A673 (cell line): Measurements from ENCODE around the gene MYL12B.

Source experiments
- EZH2 ChIP-seq: fragments of 200-600 bp; sonication (generic); IDR thresholded peaks from 2 replicates; pipeline ENCODE4 v1.6.1; 2017; ENCODE audit warnings: borderline replicate concordance, low read depth, mild to moderate bottlenecking, mixed read lengths, antibody characterized with exemption, low read length; ENCODE audit not compliant: poor library complexity, severe bottlenecking
- TF ChIP-seq, protein P1 (sequence below): fragments of 300-800, 200-600 bp; sonication (generic); conservative IDR thresholded peaks from 2 replicates; pipeline ENCODE4 v1.5.1; 2017; ENCODE audit warnings: low read depth, mild to moderate bottlenecking, antibody characterized with exemption, low read length, moderate library complexity, mixed read lengths

DNA sequence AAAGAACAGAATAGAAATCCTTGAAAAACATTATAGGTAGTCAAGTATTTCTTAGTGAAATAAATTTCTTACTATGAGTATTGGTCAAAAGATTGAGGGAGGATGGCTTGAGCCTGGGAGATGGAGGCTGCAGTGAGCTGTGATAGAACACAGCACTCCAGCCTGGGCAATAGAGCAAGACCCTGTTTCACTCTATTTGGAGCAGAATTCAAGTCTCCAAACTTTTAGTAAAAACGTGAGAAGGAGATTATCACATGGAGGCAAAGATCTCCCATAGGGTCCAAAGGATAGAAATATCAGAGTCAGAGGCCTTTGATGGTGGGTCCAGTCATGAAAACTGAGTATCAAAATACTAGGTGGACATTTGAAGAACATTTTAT is 16.8 kb upstream of the MYL12B start:
- TF ChIP-seq, protein P1, sequence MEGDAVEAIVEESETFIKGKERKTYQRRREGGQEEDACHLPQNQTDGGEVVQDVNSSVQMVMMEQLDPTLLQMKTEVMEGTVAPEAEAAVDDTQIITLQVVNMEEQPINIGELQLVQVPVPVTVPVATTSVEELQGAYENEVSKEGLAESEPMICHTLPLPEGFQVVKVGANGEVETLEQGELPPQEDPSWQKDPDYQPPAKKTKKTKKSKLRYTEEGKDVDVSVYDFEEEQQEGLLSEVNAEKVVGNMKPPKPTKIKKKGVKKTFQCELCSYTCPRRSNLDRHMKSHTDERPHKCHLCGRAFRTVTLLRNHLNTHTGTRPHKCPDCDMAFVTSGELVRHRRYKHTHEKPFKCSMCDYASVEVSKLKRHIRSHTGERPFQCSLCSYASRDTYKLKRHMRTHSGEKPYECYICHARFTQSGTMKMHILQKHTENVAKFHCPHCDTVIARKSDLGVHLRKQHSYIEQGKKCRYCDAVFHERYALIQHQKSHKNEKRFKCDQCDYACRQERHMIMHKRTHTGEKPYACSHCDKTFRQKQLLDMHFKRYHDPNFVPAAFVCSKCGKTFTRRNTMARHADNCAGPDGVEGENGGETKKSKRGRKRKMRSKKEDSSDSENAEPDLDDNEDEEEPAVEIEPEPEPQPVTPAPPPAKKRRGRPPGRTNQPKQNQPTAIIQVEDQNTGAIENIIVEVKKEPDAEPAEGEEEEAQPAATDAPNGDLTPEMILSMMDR = no peak
- no peak for TF ChIP-seq EZH2
